ENCODE data around the gene KRTAP10-12.

Gene KRTAP10-12

DNA sequence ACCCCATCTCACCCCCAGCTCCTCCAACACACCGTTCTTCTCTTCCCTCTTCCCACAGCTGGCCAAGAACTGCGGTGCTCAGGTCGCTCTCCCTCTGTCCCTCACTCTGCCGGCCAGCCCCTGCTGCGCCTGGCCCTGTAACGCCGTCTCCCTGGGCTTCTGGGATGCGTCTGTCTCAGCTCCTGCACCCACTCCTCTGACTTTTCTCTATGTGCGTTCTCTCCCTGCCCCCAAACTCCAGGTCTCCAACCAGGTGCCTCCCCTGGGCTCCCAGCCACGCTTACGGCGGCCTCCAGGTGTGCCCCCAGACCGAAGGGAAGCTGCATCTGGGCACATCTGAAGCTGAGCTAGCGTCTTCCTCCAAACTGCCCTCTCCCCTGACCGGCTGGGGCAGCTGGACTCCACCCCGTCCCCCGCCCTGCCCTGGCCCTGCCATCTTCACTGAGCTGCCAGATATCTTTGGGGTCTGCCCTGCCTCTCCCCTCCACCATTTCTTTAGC lies 2.6 kb downstream of the KRTAP10-12 start:
- no peak for DNase-seq (ENCODE audit: low read depth)

DNA sequence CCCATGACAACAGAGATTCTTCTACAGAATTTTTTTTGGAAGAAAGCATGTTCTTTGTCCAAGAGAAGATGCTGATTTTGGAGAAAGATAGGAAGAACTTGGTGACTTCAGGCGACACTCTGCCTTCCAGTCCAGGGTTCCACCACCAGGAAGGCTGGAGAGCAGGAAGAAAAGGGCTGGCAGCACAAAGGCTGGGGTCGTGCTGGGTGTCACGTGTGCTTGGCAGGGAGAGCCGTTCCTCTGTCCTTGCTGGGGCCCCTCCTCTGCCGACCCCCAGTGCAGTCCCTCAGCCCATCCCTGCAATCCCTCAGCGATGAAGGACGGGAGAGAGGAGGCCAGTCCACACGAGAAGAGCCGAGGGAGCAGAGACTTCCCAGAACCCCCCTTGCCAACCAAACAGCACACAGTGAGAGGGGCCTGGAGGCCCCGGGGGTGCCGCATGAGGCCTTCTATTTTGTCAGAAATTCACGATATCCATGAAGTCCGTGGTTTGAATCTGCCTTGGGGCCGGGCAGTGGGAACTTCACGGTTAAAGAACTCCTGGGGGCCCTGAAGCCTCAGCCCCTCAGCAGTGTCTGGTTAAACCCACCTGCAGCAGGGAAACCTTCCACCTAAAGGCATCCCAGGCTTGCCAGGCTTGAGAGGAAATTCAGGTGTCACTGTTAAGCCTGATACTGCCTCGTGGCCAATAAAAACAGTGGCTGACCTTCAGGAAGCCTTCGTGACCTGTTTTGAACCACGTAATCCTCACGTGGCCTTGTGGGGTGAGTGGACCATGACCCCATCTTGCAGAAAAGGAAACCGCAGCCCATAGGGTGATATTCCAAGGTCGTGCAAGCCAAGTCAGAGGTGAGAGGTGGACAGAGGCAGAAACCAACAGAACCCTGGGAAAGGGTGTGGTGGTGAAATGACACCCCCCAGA lies 3.4 kb downstream of the KRTAP10-12 start:
- DNase-seq (ENCODE audit: low read depth): no peak

DNA sequence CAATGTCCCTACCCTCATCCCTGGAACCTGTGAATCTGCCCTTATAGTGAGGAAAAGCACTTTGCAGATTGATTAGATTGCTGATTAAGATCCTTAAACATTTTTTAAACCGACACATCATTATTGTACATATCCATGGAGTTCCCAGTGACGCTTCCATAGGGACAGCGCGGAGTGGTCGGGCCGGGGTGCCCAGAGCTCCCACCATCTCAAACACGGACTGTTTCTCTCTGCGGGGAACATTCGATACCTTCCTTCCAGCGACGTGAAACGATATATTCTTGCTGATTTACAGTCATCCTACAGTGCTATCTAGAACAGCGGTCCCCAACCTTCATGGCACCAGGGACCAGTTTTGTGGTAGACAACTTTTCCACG lies 4.0 kb downstream of the KRTAP10-12 start:
- no peak for DNase-seq (ENCODE audit: low read depth)

DNA sequence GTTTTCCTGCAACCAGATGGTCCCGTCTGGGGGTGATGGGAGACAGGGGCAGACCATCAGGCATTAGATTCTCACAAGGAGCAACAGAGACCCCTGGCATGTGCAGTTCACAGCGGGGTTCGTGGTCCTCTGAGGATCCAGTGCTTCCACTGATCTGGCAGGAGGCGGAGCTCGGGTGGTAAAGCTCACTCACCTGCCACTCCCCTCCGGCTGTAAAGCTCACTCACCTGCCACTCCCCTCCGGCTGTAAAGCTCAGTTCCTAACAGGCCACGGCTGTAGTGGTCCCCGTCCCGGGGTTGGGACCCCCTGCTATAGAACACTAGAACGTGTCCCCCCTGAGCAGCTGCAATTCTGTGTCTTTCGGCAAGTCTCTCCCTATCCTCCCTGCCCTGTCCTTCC lies 4.6 kb downstream of the KRTAP10-12 start:
- DNase-seq (ENCODE audit: low read depth): no peak

DNA sequence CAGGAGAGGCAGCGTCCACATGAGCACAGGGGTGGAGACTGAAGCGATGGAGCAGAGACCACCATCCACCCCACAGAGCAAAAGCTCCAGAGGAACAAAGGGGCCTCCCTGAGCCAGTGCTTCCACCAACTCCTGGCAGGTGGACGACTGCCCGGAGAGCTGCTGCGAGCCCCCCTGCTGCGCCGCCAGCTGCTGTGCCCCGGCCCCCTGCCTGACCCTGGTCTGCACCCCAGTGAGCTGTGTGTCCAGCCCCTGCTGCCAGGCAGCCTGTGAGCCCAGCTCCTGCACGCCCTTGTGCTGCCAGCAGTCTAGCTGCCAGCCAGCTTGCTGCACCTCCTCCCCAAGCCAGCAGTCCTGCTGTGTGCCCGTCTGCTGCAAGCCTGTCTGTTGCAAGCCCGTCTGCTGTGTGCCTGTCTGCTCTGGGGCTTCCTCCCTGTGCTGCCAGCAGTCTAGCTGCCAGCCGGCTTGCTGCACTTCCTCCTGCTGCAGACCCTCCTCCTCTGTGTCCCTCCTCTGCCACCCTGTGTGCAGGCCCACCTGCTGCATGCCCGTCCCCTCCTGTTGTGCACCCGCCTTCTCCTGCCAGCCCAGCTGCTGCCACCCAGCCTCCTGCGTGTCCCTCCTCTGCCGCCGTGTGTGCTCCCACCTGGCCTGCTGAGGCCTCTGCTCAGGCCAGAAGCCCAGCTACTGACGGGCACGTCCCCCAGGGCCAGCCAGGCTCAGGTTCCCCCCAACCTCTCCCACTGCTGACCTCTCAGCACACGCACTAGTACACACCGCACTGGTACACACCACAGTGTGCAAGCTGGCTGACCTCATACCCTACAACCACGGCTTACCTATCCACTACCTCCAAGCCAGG lies 5.4 kb downstream of the KRTAP10-12 start:
- DNase-seq (ENCODE audit: low read depth): no peak

DNA sequence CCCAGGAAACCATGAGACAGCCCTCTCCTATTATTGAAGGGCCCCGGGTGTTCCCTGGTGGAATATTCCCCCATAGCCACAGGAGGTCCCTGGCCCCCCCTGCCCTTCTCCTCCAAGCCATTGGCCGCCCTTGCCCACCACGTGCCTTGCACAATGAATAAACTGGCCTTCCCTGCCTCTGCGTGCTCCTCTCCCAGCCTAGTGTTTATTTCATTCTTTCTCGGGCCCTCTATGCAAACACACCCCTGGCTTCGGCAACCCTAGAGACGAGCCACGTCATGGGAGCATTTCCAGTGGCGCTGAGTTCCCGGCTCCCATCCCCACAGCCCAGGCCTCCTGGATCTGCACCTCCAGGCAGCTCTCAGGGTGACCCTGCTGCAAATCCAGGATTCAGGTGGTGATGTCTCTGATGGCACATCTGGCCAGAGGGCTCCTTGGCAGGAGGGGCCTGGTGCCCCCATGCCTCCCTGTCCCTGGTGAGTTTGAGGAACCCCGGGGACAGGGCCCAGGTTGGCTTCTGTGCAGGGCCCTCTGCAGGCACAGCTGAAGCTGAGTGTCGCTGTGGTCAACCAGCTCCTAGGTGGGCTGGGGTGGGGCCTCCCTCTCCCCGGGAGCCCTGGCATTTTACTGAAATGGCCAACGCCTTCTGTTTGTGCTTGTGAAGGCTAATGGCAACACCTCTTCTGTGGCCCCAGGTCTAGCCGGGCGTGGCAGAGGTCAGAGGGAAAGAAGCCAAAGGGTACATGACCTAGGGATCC lies 6.2 kb downstream of the KRTAP10-12 start:
- no peak for DNase-seq (ENCODE audit: low read depth)

DNA sequence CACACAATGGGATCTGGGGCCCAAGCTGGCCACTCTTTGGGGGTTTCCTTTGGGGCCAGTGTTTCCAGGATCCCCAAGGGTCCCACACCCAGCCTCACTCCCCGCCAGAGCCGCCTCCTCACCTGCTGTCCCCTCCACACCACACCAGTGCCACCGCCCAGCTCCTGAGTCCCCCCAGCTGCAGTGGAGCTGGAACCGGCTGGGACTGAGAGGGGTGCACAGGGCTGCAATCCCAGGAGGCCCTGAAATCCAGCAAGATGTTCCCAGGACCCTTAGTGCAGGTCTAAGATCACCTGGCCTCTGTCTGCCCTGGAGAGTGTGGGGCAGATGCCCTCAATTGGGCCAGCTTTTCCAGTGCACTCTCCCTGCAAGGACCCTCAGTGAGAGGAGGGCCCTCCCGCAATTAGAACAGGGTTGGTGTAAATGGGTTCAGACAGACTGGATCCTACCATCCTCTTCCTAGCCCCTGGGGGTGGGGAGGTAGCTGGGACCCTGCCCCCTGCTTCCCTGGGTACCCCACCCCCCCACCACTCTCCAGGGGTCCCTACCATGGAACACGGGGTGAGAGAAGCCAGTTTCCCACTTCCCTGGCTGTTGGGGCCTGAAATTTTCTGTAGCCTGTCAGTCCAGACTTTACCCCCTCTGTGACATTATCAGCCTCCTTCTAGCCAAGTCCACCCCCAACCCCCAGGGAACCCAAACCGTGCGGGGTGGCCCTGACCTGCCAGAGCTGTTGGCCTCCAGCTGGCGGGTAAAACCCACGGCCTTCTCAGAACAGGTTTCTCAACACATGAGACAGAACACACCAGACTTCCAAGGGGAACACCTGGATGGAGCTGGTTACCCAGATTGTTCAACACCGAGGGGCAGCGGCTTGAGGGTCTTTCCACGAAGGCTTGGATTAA lies 7.0 kb downstream of the KRTAP10-12 start:
- no peak for DNase-seq (ENCODE audit: low read depth)

DNA sequence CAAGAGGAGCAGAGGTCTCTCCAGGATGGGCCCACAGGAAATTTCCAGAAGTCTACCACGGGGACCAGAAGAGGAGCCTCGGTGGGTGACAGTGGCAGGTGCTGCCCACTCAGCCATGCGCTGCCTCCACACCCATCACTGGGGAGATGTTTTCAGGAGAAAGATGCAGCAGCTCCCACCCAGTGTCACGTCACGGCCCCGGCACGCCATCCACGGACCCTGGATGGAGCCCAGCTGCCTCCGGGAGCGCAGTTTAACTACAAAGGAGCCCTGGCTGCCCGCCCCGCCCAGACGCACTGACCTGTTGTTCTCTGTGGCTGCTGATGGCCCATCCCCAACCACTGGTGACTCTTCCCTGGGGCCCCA lies 7.6 kb downstream of the KRTAP10-12 start:
- DNase-seq (ENCODE audit: low read depth): no peak

DNA sequence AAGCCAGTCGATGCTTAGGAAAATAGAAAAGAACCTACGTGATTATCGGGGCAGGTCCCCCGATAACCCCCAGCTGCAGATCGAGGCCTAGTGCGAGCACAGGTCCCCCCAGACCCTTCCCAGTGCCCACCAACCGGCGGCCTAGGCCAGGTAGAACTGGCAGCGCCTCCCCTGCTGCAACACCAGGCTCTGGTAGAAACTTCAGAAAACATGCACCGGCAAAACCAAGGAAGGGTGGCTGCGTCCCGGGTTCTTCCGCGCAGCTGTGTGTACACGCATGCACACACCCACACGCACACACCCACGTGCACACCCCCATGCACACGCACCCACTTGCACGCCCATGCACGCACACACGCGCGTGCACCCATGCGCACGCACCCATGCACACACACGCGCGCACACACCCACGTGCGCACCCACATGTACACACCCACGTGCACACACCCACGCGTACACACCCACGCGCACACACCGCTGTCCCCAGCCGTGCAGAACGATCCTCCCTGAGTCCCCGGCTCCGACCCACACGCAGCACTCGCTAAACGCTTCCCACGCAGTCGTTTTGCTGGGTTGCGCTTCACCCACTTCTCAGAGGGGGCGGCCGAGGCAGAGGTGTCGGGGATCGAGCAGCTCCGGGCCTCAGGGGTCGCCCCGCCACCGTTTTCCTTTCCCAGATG lies 9.2 kb downstream of the KRTAP10-12 start:
- DNase-seq (ENCODE audit: low read depth): no peak

DNA sequence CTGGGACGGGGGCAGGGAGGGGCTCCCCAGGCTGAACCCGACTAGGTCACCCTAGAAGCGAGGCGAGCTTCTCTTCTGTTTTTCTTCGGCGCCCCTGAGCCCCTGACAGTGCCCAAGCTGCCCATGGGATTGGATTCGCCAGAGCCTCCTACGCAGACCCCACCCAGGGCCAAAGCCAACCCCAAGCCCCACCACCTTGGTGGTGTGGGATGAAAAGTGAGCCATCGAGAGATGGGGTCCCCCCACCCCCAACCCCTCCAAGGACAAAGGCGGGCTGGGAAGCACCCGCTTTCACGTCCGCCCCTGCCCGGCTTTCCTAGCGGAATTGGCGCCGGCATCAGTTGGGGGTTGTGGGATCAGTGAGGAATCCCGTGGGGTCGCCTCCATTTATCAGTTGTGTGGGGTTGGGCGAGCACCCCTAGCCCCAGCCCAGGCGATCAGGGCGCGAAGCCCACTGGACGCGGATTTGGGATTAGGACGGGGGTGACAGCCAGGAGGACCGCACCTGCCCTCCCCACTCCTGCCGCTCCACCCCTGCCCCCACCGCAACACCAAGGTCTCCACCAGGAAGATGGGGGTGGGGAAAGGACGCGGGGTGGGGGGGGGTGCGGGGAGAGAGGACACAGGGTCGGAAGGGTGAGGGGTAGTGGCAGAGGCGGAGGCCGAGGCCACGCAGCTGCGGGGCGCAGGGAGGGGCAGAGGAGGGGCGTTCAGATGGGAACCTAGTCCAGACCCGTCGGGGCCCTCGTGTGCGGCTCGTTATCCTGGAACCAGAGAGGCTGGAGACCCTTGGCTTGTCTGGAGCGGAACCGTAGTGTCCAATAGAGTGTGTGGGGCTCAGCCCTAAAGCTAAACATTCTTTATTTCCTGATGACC lies 10.0 kb downstream of the KRTAP10-12 start:
- DNase-seq (ENCODE audit: low read depth): no peak

DNA sequence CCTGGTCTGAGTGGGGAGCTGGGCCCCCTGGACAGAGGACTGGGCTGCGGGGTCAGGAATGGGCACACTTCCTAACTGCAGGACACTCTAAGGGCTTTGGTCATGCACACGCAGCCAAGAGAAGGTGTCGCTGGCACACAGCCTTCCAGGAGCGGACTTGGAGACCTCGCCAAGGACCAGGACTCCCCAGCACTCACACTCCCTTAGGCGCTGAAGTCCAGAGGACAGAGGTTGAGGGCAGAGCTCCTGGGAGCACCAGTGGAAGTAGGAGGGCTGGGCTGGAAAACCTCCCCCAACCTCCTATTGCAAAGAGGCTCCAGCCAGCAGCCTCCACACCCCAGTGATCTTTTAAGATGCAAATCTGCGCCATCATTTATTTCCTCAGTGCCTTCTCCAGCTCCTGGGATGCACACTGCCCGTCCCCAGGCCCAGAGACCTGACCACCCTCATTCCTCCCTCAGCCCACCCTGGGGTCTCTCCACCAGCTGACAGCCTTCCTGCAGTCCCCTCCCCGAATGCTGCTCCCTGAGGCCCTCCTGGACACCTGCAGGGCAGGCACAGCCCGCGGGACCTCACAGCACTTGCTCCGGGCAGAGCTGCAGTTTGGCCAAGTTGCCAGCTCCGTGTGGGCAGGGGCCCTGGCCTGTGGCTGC lies 11.4 kb downstream of the KRTAP10-12 start:
- no peak for DNase-seq (ENCODE audit: low read depth)

DNA sequence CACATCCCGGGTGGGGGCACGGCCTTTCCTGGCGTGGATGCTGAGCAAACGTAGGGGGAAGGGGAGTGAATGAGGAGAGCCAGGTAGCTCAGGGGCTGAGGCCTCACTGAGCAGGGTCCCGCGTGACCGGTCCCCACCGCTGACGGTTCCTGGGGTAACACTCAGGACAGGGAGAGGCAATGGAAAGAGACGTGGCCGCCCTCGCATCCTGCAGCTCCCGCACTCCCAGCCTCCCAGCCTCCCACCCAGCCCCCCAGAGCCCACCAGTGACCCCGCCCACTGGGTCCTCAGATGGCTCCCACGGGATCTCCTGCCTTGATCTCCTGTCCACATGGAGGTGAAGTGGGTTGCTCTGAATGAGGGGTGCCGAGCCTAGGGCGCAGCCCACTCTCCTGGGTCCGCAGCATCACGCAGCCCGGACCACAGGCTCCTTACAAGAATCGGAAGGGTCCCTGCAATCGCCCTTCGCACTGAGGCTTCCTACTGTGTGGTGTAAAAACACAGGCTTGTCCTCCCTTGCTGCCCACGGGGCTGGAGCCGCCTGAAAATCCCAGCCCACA lies 12.0 kb downstream of the KRTAP10-12 start:
- DNase-seq (ENCODE audit: low read depth): no peak

DNA sequence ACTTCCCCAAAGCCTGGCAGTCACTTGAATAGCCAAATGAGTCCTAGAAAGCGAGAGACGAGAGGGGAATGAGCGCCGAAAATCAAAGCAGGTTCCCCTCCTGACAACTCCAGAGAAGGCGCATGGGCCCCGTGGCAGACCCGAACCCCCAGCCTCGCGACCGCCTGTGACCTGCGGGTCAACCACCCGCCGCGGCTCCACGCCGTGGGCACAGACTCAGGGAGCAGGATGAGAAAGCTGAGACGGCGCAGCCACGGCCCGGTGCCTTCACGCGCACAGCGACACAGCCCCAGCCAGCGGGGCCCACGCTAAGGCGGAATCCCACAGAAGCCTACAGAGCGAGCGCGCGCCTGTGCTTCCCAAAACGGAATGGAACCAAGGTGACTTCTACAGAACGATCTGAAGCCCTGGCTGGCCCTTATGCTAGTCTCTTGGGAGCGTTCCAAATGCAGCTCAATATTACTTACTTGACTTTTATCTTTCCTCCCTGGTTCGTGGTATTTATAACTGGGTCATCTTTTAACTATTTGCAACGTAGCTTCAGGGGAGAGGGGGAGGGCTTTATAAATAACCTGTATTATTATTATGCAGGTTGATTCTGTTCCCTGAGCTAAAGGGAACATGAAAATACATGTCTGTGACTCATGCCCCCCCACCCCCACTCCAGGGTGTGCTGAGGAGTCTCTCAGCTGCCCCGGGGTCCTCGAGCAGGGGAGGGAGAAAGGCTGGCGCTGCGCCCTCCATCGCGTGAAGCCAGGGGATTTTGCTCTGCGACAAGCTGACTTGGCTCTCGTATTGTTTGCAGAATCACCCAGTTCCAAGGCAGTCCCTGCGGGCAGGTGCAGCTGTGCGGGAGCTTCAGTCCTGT lies 12.7 kb downstream of the KRTAP10-12 start:
- DNase-seq (ENCODE audit: low read depth): no peak

DNA sequence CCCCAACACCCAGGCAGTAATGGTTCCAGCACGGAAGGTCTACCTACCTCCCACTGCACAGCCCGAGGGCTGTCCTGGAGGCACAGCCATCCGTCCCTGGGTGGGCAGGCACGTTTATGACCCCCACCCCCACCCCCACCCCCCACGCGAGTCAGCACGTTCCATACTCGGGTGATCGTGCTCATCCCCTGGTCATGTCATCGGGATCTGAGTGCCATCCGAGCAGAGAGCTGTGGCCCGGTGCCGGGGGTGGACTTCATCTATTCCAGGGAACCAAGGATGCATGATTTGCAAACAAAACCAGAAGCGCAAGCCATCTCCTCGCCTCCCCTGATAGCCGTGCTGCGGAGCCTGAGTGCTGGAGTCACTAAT lies 13.3 kb downstream of the KRTAP10-12 start:
- DNase-seq (ENCODE audit: low read depth): no peak

DNA sequence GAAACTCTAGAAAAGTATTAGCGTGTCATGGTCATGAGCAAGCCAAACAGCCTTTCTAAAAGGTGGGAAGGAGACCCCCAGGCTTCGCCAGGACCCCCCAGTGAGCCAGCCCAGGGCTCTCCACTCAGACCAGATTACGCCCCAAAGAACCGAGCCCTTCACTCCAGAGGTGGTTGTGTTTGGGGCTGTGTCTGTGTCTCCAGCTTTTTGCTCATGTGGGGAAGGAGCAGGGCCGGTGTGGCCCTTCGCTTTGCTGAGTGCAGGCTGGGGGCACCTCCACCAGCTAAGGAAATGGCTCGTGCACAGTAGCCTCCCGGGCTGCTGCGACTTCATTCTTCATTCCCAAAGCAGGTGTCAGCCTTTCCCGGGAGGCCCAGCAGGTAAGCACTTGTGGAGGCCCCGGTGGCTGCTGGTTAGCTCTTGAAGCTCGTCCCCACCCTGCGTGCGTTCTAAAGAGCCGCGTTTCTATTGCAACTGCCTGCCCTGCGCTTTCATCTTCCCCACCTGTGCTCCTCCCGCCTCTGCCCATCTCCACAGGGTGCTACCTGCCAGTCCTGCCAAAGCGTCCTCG lies 13.9 kb downstream of the KRTAP10-12 start:
- no peak for DNase-seq (ENCODE audit: low read depth)

DNA sequence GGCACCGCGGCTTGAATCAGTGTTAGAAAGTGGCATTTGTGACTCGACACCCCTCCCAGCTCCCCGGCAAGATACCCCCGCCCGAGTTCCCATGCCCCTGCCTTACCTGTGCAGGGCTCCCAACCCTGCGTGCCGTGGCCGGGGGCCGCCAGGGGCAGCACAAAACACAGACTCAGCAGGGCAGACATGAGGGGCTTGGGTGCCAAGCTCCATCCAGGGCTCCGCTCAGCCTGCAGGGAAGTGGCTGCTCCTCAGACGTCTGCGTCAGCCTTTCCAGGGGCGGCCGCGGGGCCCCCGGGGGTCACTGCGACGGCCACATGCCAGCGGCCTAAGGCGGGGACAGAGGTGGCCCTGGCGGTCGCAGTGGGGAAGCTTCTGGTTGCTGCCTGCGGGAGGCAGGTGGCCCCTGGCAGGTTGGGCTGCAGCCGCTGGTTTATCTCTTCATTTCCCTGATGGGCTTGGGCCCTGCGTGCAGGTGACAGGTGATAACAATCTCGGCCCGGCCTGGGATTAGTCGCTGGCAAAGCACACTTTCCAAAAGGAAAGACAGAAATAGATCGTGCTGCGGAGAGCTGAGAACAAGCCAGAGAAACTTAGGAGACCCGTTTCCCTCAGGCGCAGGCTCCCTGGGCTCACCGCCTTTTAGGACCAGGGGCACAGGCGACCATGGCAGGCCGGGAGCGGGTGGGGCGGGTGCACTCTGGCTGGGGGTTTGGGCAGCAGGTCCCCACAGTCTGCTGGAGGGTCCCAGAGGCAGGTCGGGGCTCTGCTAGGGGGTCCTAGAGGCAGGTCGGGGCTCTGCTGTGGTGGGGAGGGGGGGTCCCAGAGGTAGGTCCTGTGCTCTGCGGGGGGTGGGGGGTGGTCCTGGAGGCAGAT lies 14.6 kb downstream of the KRTAP10-12 start, which contains the start of gene TSPEAR:
Gene TSPEAR, minus strand, starts transcription at position 246 of the 876 bp plus-strand sequence. Its CDS starts 58 bp downstream, at position 188.
- DNase-seq (ENCODE audit: low read depth): no peak
